GM12891 (cell line): ENCODE measurements around the gene MEI1.

Experiments used
- PAX5 ChIP-seq: IDR thresholded peaks from 2 replicates; pipeline ENCODE4 v1.6.1; 2011; ENCODE audit warnings: low read length, moderate library complexity, mild to moderate bottlenecking; ENCODE audit not compliant: insufficient read depth, severe bottlenecking
- POLR2A ChIP-seq: IDR thresholded peaks from 2 replicates; pipeline ENCODE4 v1.6.1; 2011; ENCODE audit warnings: low read depth, low read length, control low read depth
- POLR2AphosphoS5 ChIP-seq: IDR thresholded peaks from 2 replicates; pipeline ENCODE4 v1.6.1; 2011; ENCODE audit warnings: low read depth, low read length, control low read depth
- SPI1 ChIP-seq: IDR thresholded peaks from 2 replicates; pipeline ENCODE4 v1.6.1; 2011; ENCODE audit warnings: low read depth, low read length, control low read depth

DNA sequence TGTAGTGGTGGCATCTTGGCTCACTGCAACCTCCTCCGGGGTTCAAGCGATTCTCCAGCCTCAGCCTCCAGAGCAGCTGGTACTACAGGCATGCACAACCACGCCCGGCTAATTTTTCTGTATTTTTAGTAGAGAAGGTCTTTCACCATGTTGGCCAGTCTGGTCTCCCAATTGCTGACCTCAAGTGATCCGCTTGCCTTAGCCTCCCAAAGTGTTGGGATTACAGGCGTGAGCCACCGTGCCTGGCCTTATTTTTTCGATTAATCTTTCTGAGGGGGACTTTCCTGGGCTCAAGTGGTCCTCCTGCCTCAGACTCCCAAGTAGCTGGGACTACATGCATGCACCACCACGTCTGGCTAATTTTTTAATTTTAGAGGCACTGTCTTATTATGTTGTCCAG is 16.3 kb upstream of the MEI1 start:
- TF ChIP-seq POLR2A, result no peak
- TF ChIP-seq PAX5, result no peak
- no peak for TF ChIP-seq SPI1
- TF ChIP-seq POLR2AphosphoS5, result no peak
